K562 (cell line): ENCODE data around the gene GKN1. TPM values are rescaled to one million over a fixed set of nuclear protein-coding genes. Genes with fewer than 3 reads are reported as not detected.
A peak's percentile ranks its signal among the peaks of the same experiment; 100 is the strongest.

Experiments
- ATAC-seq: fragments of 200-7000 bp; cut with Tn5 transposase; 3 replicates; pipeline ENCODE4 v1.9.1; 2020; ENCODE audit warnings: moderate library complexity
- BruUV-seq: library from RNA; stranded (reverse); fragments of 400-500 nt; replicated peaks from 2 replicates; lab custom pipeline; 2021; lab: Mats Ljungman, UMichigan
- CTCF ChIA-PET: fragments of 300-600 bp; formaldehyde crosslinking; extraction: SDS; loops from one replicate; lab custom pipeline; 2021; ENCODE audit warnings: low intra/inter-chr PET ratio; lab: Yijun Ruan, JAX
- POLR2A ChIA-PET: fragments of 300-600, 350-650 bp; sonication (Branson Sonifier 250); formaldehyde crosslinking; extraction: SDS; loops from one replicate; lab custom pipeline; 2021; ENCODE audit warnings: antibody characterized with exemption, inconsistent platforms; lab: Yijun Ruan, JAX
- DNase-seq, 4 experiments: peaks; one replicate each; pipeline versions ENCODE4 v3.0.0 to v3.0.0-alpha.2; 2011 to 2018; ENCODE audit warnings: low spot score in 3 of 4, mixed read lengths in 3 of 4; ENCODE audit errors: extremely low read depth in 1 of 4
- FAIRE-seq: peaks from 2 replicates; lab custom pipeline; 2011; peaks lifted over from hg19 to GRCh38; lab: Jason Lieb, UNC
- H2AFZ ChIP-seq: 2 replicates; pipeline ENCODE4 v1.6.0; 2011; ENCODE audit warnings: low read depth, low read length, control low read depth, inconsistent platforms
- H3K27ac ChIP-seq: fragments of 200-600 bp; 3 replicates; pipeline ENCODE4 v1.8.0; 2011; ENCODE audit warnings: low read depth, mild to moderate bottlenecking, control low read depth, inconsistent platforms, low read length, moderate library complexity, mixed read lengths; ENCODE audit errors: extremely low read depth
- H3K27me3 ChIP-seq, 2 experiments: fragments of 300-600 bp in 1 of 2; 2 replicates in 1 of 2; 3 replicates in 1 of 2; pipeline versions ENCODE4 v1.6.0 to v1.8.0; 2011; ENCODE audit warnings: inconsistent platforms in 2 of 2, low read length in 2 of 2, mild to moderate bottlenecking in 1 of 2, mixed read lengths in 1 of 2, moderate library complexity in 1 of 2; ENCODE audit not compliant: control insufficient read depth in 2 of 2, insufficient read depth in 2 of 2
- H3K36me3 ChIP-seq: fragments of 300-600 bp; 3 replicates; pipeline ENCODE4 v1.8.0; 2011; ENCODE audit warnings: mild to moderate bottlenecking, low read length, inconsistent platforms; ENCODE audit not compliant: control insufficient read depth, insufficient read depth
- H3K4me1 ChIP-seq, 2 experiments: fragments of 200-600 bp in 1 of 2; replicated peaks in 1 of 2; 2 replicates in 1 of 2; 3 replicates in 1 of 2; pipeline versions ENCODE4 v1.5.1 to v1.8.0; 2011; ENCODE audit warnings: inconsistent platforms in 2 of 2, low read length in 2 of 2, mild to moderate bottlenecking in 1 of 2, mixed read lengths in 1 of 2, moderate library complexity in 1 of 2; ENCODE audit not compliant: control insufficient read depth in 2 of 2, insufficient read depth in 2 of 2
- H3K4me2 ChIP-seq: 2 replicates; pipeline ENCODE4 v1.6.1; 2011; ENCODE audit warnings: low read length, control low read depth, inconsistent platforms, mixed read lengths; ENCODE audit not compliant: insufficient read depth
- H3K4me3 ChIP-seq: fragments of 200-600 bp; sonication (generic), shearing (Covaris generic); 2 replicates; pipeline ENCODE4 v1.5.1; 2016; ENCODE audit warnings: control low read depth, inconsistent platforms
- H3K79me2 ChIP-seq: fragments of 200-600 bp; 3 replicates; pipeline ENCODE4 v1.8.0; 2011; ENCODE audit warnings: low read length, inconsistent platforms; ENCODE audit not compliant: control insufficient read depth, insufficient read depth
- H3K9ac ChIP-seq, 2 experiments: 2 replicates each; pipeline versions ENCODE4 v1.6.0 to v1.6.1; 2011; ENCODE audit warnings: low read depth in 2 of 2, low read length in 2 of 2, control low read depth in 1 of 2, inconsistent platforms in 1 of 2, mild to moderate bottlenecking in 1 of 2, mixed read lengths in 1 of 2; ENCODE audit not compliant: insufficient read depth in 1 of 2
- H3K9me1 ChIP-seq: one replicate; pipeline ENCODE4 v1.6.0; 2011; ENCODE audit warnings: inconsistent platforms, mild to moderate bottlenecking, low read length, moderate library complexity; ENCODE audit not compliant: control insufficient read depth, insufficient read depth
- H3K9me3 ChIP-seq: replicated peaks from 2 replicates; pipeline ENCODE4 v1.5.1; 2011; ENCODE audit warnings: low read depth, low read length, inconsistent platforms; ENCODE audit not compliant: control insufficient read depth, insufficient read depth
- H4K20me1 ChIP-seq: replicated peaks from 2 replicates; pipeline ENCODE4 v1.6.1; 2011; ENCODE audit warnings: low read length, inconsistent platforms, mixed read lengths; ENCODE audit not compliant: control insufficient read depth, insufficient read depth
- C11orf30 ChIP-seq: fragments of 450-650 bp; IDR thresholded peaks from 2 replicates; pipeline ENCODE4 v1.6.1; 2016; ENCODE audit warnings: low read depth, mild to moderate bottlenecking
- CEBPB ChIP-seq: fragments of 450-650 bp; IDR thresholded peaks from 2 replicates; pipeline ENCODE4 v1.6.1; 2016; ENCODE audit warnings: missing genetic modification characterization, missing compliant biosample characterization
- CREBBP ChIP-seq: IDR thresholded peaks from one replicate; pipeline ENCODE4 v1.6.1; 2012; ENCODE audit warnings: low read depth, mild to moderate bottlenecking, control low read depth, inconsistent platforms, low read length
- EP400 ChIP-seq: fragments of 450-650 bp; IDR thresholded peaks from 2 replicates; pipeline ENCODE4 v1.6.1; 2017; ENCODE audit warnings: antibody characterized with exemption, mild to moderate bottlenecking, moderate library complexity
- FIP1L1 ChIP-seq: fragments of 200-400 bp; formaldehyde crosslinking; IDR thresholded peaks from 2 replicates; pipeline ENCODE4 v1.6.1; 2018; ENCODE audit warnings: mild to moderate bottlenecking, low read depth, low read length; ENCODE audit not compliant: poor library complexity, severe bottlenecking
- IRF2 ChIP-seq: sonication (generic); formaldehyde crosslinking; IDR thresholded peaks from 2 replicates; pipeline ENCODE4 v1.8.1; 2022; ENCODE audit warnings: mild to moderate bottlenecking, missing genetic modification reagents
- KAT8 ChIP-seq: fragments of 450-650 bp; IDR thresholded peaks from 2 replicates; pipeline ENCODE4 v1.6.1; 2016; ENCODE audit warnings: low read depth, mild to moderate bottlenecking
- MAFG ChIP-seq: fragments of 450-650 bp; conservative IDR thresholded peaks from 2 replicates; pipeline ENCODE4 v1.6.1; 2016; ENCODE audit warnings: missing genetic modification characterization, missing compliant biosample characterization
- PRDM10 ChIP-seq: fragments of 450-650 bp; IDR thresholded peaks from 2 replicates; pipeline ENCODE4 v1.6.1; 2018; ENCODE audit not compliant: partially characterized antibody
- TAF15 ChIP-seq: fragments of 200-400 bp; formaldehyde crosslinking; IDR thresholded peaks from 2 replicates; pipeline ENCODE4 v1.6.1; 2017; ENCODE audit warnings: mild to moderate bottlenecking, low read depth, low read length, moderate library complexity
- THAP7 ChIP-seq: fragments of 250-450 bp; sonication (Bioruptor Pico); IDR thresholded peaks from 2 replicates; pipeline ENCODE4 v1.5.0; 2021
- ZFP30 ChIP-seq: fragments of 250-450 bp; sonication (Bioruptor Pico); IDR thresholded peaks from 2 replicates; pipeline ENCODE4 v1.8.0; 2022; ENCODE audit warnings: moderate library complexity, mild to moderate bottlenecking, inconsistent platforms, borderline replicate concordance
- ZNF316 ChIP-seq: fragments of 450-650 bp; IDR thresholded peaks from 2 replicates; pipeline ENCODE4 v1.6.1; 2016
- ZNF445 ChIP-seq: fragments of 250-450 bp; sonication (Bioruptor Pico); IDR thresholded peaks from 2 replicates; pipeline ENCODE4 v1.4.0; 2020; ENCODE audit warnings: low read depth, mild to moderate bottlenecking, moderate library complexity
- ZNF512 ChIP-seq: IDR thresholded peaks from 2 replicates; pipeline ENCODE4 v1.6.1; 2016; ENCODE audit warnings: missing genetic modification characterization, missing compliant biosample characterization
- ZNF589 ChIP-seq: fragments of 200-800 bp; sonication (Bioruptor generic); IDR thresholded peaks from 2 replicates; pipeline ENCODE4 v1.6.1; 2016; ENCODE audit warnings: low read depth, missing genetic modification characterization, missing compliant biosample characterization
- in situ Hi-C: fragments of 300-500 bp; cut with MboI; formaldehyde crosslinking; loops from 4 replicates; pipeline ENCODE4 v1.15.0; 2018; ENCODE audit warnings: inconsistent platforms, mixed read lengths
- intact Hi-C: fragments of 100-400 bp; cut with micrococcal nuclease; formaldehyde crosslinking; loops from 2 replicates; pipeline ENCODE4 v1.14.2; 2022
- polyA plus RNA-seq, 8 experiments: library from polyadenylated mRNA; depleted of rRNA in 4 of 8; stranded (reverse) in 5 of 8; unstranded in 3 of 8; fragments of >200 nt; fragmentation: Nextera tagmentation in 2 of 8; fragmentation: Illumina TruSeq in 1 of 8; extraction: Ambion mirVana in 2 of 8; extraction: Trizol in 1 of 8; gene quantifications; 2 replicates each; pipeline versions ENCODE4 v1.2.1 to v1.2.3, GENCODE V29; 2011 to 2014; ENCODE audit warnings: inconsistent platforms in 1 of 8, missing spikeins in 1 of 8
- total RNA-seq, 7 experiments: library from RNA; depleted of rRNA in 6 of 7; stranded (reverse); fragments of >200 nt in 6 of 7; fragmentation: Illumina TruSeq in 2 of 7; extraction: Trizol in 2 of 7; gene quantifications; 2 replicates each; pipeline versions ENCODE4 v1.2.1 to v1.2.3, GENCODE V29; 2011 to 2021; ENCODE audit warnings: low replicate concordance in 1 of 7
- TF ChIP-seq, protein P1 (sequence below): fragments of 250-450 bp; sonication (Bioruptor Pico); IDR thresholded peaks from 2 replicates; pipeline ENCODE4 v1.5.0; 2020; ENCODE audit warnings: mild to moderate bottlenecking, borderline replicate concordance

The GKN1 gene
- total and polyA plus RNA-seq, 9 of the 15 experiments (the other 6 are each of a cell fraction or from before 2014, with no cell fraction given) = not detected

DNA sequence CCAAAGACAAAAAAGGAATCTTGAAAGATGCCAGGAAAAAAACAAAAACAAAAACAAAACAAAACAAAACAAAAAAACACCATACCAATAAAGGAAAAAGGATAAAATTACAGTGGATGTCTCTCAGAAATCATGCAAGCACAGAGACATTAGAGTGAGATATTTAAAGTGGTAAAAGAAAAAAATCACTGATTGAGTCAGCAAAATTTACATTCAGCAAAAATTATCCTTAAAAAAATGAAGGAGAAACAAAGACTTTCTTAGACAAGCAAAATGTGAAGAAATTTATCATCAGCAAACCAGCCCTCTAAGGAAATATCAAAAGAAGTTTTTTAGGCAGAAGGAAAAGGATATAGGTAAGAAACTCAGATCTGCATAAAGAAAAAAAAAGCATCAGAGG is 10.2 kb upstream of the GKN1 start:
- Histone ChIP-seq H3K4me2 (no peak overlapping the region), H3K36me3 (no peaks in the 10 kb centered on the region), H3K9me3 (no peaks in the 10 kb centered on the region), H3K4me1 (no peaks in the 10 kb centered on the region), H3K27ac (no peak overlapping the region), H2AFZ (no peak overlapping the region), H4K20me1 (no peaks in the 10 kb centered on the region), H3K27me3 (peaks cover 4 to 9% of the 10 kb centered on the region in 2 experiments; a peak in 2 of 5 replicates), H3K79me2 (no peaks in the 10 kb centered on the region), H3K9me1 (no peaks in the 10 kb centered on the region), H3K9ac (no peak overlapping the region), H3K4me3 (no peak overlapping the region)
- FAIRE-seq = no peak
- DNase-seq = no peak
- intact Hi-C loops (no loop called here), in situ Hi-C loops (no loop called here)
- ATAC-seq = no peak
- ChIA-PET CTCF (no interaction called here), POLR2A (no interaction called here)
- no TSS peak for BruUV-seq
- TF ChIP-seq, protein P1, sequence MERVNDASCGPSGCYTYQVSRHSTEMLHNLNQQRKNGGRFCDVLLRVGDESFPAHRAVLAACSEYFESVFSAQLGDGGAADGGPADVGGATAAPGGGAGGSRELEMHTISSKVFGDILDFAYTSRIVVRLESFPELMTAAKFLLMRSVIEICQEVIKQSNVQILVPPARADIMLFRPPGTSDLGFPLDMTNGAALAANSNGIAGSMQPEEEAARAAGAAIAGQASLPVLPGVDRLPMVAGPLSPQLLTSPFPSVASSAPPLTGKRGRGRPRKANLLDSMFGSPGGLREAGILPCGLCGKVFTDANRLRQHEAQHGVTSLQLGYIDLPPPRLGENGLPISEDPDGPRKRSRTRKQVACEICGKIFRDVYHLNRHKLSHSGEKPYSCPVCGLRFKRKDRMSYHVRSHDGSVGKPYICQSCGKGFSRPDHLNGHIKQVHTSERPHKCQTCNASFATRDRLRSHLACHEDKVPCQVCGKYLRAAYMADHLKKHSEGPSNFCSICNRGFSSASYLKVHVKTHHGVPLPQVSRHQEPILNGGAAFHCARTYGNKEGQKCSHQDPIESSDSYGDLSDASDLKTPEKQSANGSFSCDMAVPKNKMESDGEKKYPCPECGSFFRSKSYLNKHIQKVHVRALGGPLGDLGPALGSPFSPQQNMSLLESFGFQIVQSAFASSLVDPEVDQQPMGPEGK = no peak
- TF ChIP-seq TAF15 (no peak), MAFG (tag) (peak; percentile 19; the same call in 1 of the 2 replicates), CREBBP (no peak), FIP1L1 (no peak), EP400 (no peak), CEBPB (tag) (no peak), IRF2 (CRISPR knock-in tag) (no peak), ZNF316 (peak; percentile 78), ZNF445 (no peak), KAT8 (no peak), ZNF589 (no peak), PRDM10 (no peak), THAP7 (no peak), C11orf30 (peak; percentile 47; the same call in 1 of the 2 replicates), ZFP30 (no peak), ZNF512 (tag) (0 out of 2 replicates have a peak, but pooled peaks have one; percentile 1)
